NCI-H526 (cell line): Measurements from ENCODE around the gene EXOC2.

ENCODE experiments used
- DNase-seq, 2 experiments: peaks; one replicate each; lab custom pipeline; 2025; lab: John Stamatoyannopoulos, UW

EXOC2 gene

GRCh38 chr6:443621-444159 is 249.2 kb downstream of the EXOC2 start:
- no peak for DNase-seq

DNA sequence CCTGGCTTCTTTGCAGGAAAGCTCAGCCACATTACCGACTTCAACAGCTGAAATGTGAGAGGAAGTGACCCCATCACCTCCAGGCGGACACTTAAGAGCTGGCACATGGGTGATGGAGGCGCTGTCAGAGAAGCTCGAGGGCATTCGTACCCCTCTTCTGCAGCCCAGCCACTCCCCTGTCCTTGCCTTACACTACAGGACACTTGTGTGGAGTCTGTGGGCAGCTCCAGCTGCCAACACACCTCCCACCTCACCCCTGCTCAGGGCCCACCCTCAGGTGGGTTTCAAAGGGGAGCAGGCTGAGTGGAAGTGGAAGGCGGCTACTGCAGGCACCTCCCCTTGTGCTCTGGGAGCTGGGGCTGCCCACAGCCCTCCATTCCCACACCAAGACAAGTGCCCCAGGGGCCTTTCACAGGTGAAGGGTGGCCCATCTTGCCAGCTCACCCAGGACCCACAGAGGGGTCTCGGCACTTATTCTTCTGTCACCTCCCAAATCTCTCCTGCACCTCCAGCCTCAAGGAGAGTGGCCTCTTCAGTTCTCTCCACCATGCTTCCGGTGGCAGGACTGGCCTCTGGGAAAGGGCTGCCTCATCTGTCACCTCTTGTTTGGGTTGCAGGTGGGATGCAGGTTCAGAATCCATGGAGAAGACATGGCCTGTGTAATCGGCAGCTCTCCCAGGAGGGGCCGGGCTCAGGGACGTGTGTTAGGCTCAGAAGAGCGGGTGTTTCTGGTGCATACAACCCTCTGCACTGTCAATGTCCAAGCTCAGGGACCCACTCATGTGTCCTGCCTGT is 251.6 kb downstream of the EXOC2 start:
- no peak for DNase-seq

DNA sequence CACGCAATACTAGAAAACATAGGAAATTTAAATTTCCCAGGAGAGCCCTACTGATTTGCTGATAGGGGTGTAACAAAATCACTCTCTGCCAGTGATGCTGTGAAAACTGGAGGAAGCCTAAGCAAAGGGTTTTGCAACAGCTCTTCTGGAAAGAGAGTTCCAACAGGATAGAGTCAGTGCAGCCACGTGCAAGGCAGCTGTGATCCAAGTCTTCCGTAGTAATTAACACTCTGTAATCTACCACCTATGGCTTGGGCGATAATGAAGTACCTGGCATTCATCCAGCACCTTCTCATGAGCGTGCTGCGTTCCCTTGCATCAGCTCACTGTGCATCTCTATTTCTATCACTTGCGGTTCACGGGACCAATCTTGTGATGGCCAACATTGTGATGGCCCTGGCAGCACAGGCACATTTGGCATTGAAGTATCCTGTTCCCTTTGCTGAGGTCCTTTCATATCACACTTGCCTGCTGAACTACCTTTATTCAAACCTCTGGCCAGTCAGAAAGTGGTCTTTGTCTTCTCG is 253.2 kb downstream of the EXOC2 start:
- no peak for DNase-seq

DNA sequence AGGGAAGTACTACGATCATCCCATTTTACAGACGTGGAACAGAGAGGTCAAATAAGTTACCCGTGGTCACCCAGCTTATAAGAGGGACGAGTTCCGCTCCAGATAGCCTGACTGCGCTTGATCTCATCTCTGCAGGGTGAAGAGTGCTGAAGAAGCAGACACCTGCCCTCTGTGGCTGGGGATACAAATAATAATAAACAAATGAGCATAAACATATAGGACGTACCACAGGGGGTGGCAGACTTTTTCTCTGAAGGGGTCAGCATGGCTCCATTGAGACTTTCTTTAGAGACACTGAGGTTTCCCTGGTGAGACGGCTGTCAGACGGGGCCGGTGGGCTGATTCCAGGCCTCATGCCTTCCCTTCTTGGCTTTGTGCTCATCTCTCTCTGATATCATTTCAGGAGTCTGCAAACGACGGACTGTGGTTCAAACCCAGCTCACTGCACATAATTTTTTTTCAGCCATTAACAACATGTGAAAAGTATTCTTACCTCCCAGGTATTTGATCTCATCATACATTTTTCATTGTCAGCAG is 254.2 kb downstream of the EXOC2 start:
- DNase-seq = no peak

GRCh38 chr6:437037-437392 is 255.9 kb downstream of the EXOC2 start:
- DNase-seq = no peak

DNA sequence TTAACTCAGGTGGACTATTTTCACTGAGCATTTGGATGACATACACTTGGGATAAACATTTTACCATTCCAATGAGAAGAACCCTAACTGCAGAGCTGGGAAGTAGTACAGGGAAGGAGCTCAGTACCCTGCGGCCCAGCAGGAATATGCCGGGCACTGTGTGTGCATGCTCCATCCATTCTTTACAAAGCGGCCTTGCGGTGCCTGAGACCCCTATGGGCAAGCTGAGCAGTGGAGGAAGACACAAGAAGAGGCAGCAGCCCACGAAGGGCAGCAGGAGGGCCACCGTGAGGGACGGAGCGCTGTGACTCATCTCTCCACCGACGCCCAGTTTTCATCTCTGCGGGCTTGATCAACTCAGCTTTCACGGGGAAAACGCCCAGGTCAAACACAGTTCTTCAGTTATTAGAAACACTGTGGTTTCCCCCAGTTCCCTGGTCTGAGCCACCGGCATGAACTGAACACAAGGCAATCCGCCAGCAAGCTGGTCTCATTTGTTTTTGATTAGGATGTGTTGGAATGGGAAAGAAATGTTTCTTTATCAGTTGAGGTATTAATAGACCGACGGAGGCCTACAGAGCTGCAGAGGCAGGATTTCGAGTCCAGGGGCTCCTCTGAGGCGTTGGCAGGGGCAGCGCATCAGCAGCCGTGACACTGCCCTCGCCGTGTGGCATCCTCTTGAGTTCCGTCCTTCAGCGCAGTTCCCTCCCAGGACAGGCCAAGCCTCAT is 256.5 kb downstream of the EXOC2 start:
- DNase-seq = no peak

DNA sequence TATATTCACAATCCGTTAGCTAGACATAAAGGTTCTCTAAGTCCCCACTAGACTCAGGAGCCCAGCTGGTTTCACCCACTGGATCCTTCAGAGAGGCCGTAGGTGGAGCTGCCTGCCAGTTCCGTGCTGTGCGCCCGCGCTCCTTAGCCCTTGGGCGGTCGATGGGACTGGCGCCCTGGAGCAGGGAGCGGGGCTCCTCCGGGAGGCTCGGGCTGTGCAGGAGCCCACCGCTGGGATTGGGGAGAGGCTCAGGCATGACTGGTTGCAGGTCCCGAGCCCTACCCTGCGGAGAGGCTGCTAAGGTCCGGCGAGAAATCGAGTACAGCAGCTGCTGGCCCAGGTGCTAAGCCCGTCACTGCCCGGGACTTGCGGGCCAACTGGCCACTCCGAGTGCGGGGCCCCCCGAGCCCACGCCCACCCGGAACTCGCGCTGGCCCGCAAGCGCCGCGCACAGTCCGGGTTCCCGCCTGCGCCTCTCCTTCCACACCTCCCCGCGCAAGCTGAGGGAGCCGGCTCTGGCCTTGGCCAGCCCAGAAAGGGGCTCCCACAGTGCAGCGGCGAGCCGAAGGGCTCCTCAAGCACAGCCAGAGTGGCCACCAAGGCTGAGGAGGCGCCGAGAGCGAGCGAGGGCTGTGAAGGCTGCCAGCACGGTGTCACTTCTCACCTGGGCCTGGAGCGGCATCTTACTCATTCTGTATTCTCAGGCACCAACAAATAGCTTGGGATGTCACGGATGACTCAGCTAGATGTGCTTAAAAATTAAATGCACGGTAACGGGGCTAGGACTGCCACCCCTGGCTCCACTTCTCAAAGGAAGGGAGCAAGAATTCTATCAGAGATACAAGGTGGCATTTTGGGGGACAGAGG is 257.3 kb downstream of the EXOC2 start:
- DNase-seq = no peak
